ENCODE data around the gene ZFP2. TPM values are rescaled to one million over a fixed set of nuclear protein-coding genes. Genes with fewer than 3 reads are reported as not detected.

Gene ZFP2
- total RNA-seq, 2 experiments from 2014 or later: 0.36 to 0.49 TPM

- H3K36me3 Mint-ChIP-seq (ENCODE audit: low read depth): peaks cover 54% of the 10 kb centered on the region
- Histone ChIP-seq H3K9me3 (ENCODE audit: control insufficient read depth in 1 of 2, insufficient read depth in 1 of 2, low read length in 2 of 2) (no peaks in the 10 kb centered on the region), H3K4me1 (ENCODE audit: insufficient read depth, low read length) (peaks cover 16% of the 10 kb centered on the region), H3K4me3 (ENCODE audit: low read length) (no peak overlapping the region), H3K27ac (ENCODE audit: low read depth in 1 of 2, low read length in 2 of 2) (no peak overlapping the region), H3K27me3 (ENCODE audit: control insufficient read depth in 1 of 2, insufficient read depth in 2 of 2, low read length in 2 of 2) (no peaks in the 10 kb centered on the region), H3K36me3 (ENCODE audit: insufficient read depth, low read length) (peaks cover 22% of the 10 kb centered on the region)
- ChIA-PET CTCF (no interaction called here), POLR2A (no interaction called here)
- H3K9me3 Mint-ChIP-seq: no peaks in the 10 kb centered on the region
- intact Hi-C loops (cut with DNase I, micrococcal nuclease): loop anchor here in 1 of 2 experiments (10.0 kb wide), 1 partner anchor 753 kb away; no protein-coding TSS in a partner anchor
- no peaks in the 10 kb centered on the region for H3K27me3 Mint-ChIP-seq
- ATAC-seq (ENCODE audit: poor library complexity) (no peak), DNase-seq (no peak)
- H3K4me3 Mint-ChIP-seq: peak overlapping the region; percentile 78
- no peak for TF ChIP-seq CTCF (IDR thresholded peaks at IDR 0.05)
- H3K4me1 Mint-ChIP-seq (ENCODE audit: low read depth): peaks cover 36% of the 10 kb centered on the region
- no peak overlapping the region for H3K27ac Mint-ChIP-seq
Measured at GRCh38 chr5:178861627-178862026, 34.1 kb upstream of the ZFP2 start.

GRCh38 chr5:178866946-178867345 lies 28.8 kb upstream of the ZFP2 start:
- no peak for ATAC-seq (ENCODE audit: poor library complexity)
- CTCF ChIA-PET: no interaction called here
- Mint-ChIP-seq H3K27ac (no peak overlapping the region), H3K4me3 (no peak overlapping the region), H3K4me1 (ENCODE audit: low read depth) (peaks cover 15% of the 10 kb centered on the region), H3K9me3 (peaks cover 12% of the 10 kb centered on the region), H3K36me3 (ENCODE audit: low read depth) (peaks cover 93% of the 10 kb centered on the region), H3K27me3 (no peaks in the 10 kb centered on the region)
- Histone ChIP-seq H3K4me1 (ENCODE audit: insufficient read depth, low read length) (peaks cover 5% of the 10 kb centered on the region), H3K9me3 (ENCODE audit: control insufficient read depth in 1 of 2, insufficient read depth in 1 of 2, low read length in 2 of 2) (peaks cover 18 to 28% of the 10 kb centered on the region in 2 experiments), H3K4me3 (ENCODE audit: low read length) (no peak overlapping the region), H3K27me3 (ENCODE audit: control insufficient read depth in 1 of 2, insufficient read depth in 2 of 2, low read length in 2 of 2) (no peaks in the 10 kb centered on the region), H3K36me3 (ENCODE audit: insufficient read depth, low read length) (peaks cover 59% of the 10 kb centered on the region), H3K27ac (ENCODE audit: low read depth in 1 of 2, low read length in 2 of 2) (no peak overlapping the region)
- intact Hi-C loops (cut with DNase I, micrococcal nuclease): loop anchor here in 1 of 2 experiments (10.0 kb wide), 1 partner anchor 748 kb away; no protein-coding TSS in a partner anchor
- no peak for TF ChIP-seq CTCF (IDR thresholded peaks at IDR 0.05)
- DNase-seq: no peak
- POLR2A ChIA-PET: no interaction called here

GRCh38 chr5:178869577-178869976 lies 26.1 kb upstream of the ZFP2 start:
- DNase-seq: no peak
- Histone ChIP-seq H3K27me3 (ENCODE audit: control insufficient read depth in 1 of 2, insufficient read depth in 2 of 2, low read length in 2 of 2) (no peaks in the 10 kb centered on the region), H3K9me3 (ENCODE audit: control insufficient read depth in 1 of 2, insufficient read depth in 1 of 2, low read length in 2 of 2) (peaks cover 37 to 44% of the 10 kb centered on the region in 2 experiments), H3K27ac (ENCODE audit: low read depth in 1 of 2, low read length in 2 of 2) (no peak overlapping the region), H3K4me1 (ENCODE audit: insufficient read depth, low read length) (no peaks in the 10 kb centered on the region), H3K4me3 (ENCODE audit: low read length) (no peak overlapping the region), H3K36me3 (ENCODE audit: insufficient read depth, low read length) (peaks cover 77% of the 10 kb centered on the region)
- Mint-ChIP-seq H3K27ac (no peak overlapping the region), H3K27me3 (no peaks in the 10 kb centered on the region), H3K9me3 (peaks cover 29% of the 10 kb centered on the region), H3K4me3 (no peak overlapping the region), H3K36me3 (ENCODE audit: low read depth) (peaks cover 100% of the 10 kb centered on the region), H3K4me1 (ENCODE audit: low read depth) (peaks cover 6% of the 10 kb centered on the region)
- ChIA-PET POLR2A (no interaction called here), CTCF (no interaction called here)
- ATAC-seq (ENCODE audit: poor library complexity): no peak
- intact Hi-C loops (cut with DNase I, micrococcal nuclease): loop anchor here in 1 of 2 experiments (10.0 kb wide), 1 partner anchor 745 kb away; no protein-coding TSS in a partner anchor
- no peak for TF ChIP-seq CTCF (IDR thresholded peaks at IDR 0.05)
